Body of pancreas (tissue), 4 donors: ENCODE measurements around the gene LAMB3. TPM values are rescaled to one million over a fixed set of nuclear protein-coding genes. Genes with fewer than 3 reads are reported as not detected.

Source experiments
- ATAC-seq: fragments of 150-250 bp; one replicate; pipeline ENCODE4 v1.9.1; 2016
- DNase-seq, 4 donors: peaks; one replicate each; pipeline ENCODE4 v3.0.0-alpha.2; 2019
- H3K27ac ChIP-seq, 4 donors: fragments of 200-600 bp; sonication (generic); 1 replicate in 3 of 4; 2 replicates in 1 of 4; pipeline versions ENCODE4 v1.5.1 to v1.6.1; 2016 to 2019; ENCODE audit warnings: mild to moderate bottlenecking in 1 of 4, mixed read lengths in 1 of 4, moderate library complexity in 1 of 4
- H3K27me3 ChIP-seq, 2 donors: fragments of 200-600 bp; sonication (generic); one replicate each; pipeline ENCODE4 v1.6.0; 2016; ENCODE audit warnings: mild to moderate bottlenecking in 1 of 2
- H3K36me3 ChIP-seq, 2 donors: fragments of 200-600 bp; sonication (generic); replicated peaks in 1 of 2; 2 replicates each; pipeline ENCODE4 v1.5.1; 2016; ENCODE audit warnings: low read depth in 2 of 2; ENCODE audit not compliant: insufficient read depth in 1 of 2
- H3K4me1 ChIP-seq: fragments of 200-600 bp; sonication (generic); one replicate; pipeline ENCODE4 v1.6.0; 2016
- H3K4me3 ChIP-seq, 2 donors: fragments of 200-600 bp; sonication (generic); 1 replicate in 1 of 2; 2 replicates in 1 of 2; pipeline ENCODE4 v1.5.1; 2016 to 2019
- H3K9me3 ChIP-seq, 3 donors: fragments of 200-600 bp; sonication (generic); 1 replicate in 2 of 3; 2 replicates in 1 of 3; pipeline ENCODE4 v1.5.1; 2016
- POLR2A ChIP-seq, 3 donors: fragments of 450-650 bp; IDR thresholded peaks; one replicate each; pipeline ENCODE4 v1.6.1; 2016; ENCODE audit warnings: antibody characterized with exemption in 3 of 3, mild to moderate bottlenecking in 2 of 3
- WGBS, 2 donors: methylation state at CpG; one replicate each; pipeline ENCODE4 v1.1.5; 2017; 5-methylcytosine and 5-hydroxymethylcytosine counted together
- intact Hi-C: fragments of 100-400 bp; cut with DNase I; formaldehyde crosslinking; loops from one replicate; pipeline ENCODE4 v1.15.1; 2023
- total RNA-seq, 2 donors: library from RNA; depleted of rRNA; stranded (reverse); fragments of >200 nt; gene quantifications; one replicate each; pipeline ENCODE4 v1.1.0, GENCODE V29; 2016
- TF ChIP-seq, protein P1 (sequence below), 7 experiments: fragments of 450-650 bp in 4 of 7; fragments of 200-600 bp in 3 of 7; sonication (generic) in 3 of 7; IDR thresholded peaks; one replicate each; pipeline ENCODE4 v1.5.1; 2016 to 2019; ENCODE audit warnings: antibody characterized with exemption in 7 of 7

Gene LAMB3
- total RNA-seq, 2 donors from 2014 or later, result 5.3 to 7.3 TPM

DNA sequence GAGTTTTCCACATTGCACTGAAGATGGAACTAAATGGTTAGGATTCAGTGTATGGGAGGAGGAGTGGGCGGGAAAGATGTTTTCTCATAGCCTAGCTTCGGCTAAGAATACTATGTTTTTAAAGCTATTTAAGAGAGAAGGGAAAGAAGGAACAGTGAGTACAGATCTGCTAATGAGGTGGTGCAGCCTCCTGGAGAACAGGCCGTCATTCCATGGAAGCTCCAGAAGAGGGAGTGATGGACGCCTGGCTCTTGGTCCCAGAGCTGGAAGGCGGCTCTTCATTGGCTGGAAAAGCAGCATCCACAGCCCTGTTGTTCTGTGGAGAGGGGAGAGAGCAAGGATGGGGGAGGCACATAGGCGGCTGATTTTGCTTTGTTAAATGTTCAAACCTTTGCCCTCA is 61.8 kb downstream of the LAMB3 start:
- Histone ChIP-seq H3K4me3 (no peak overlapping the region), H3K36me3 (no peaks in the 10 kb centered on the region), H3K27ac (no peak overlapping the region), H3K4me1 (peaks cover 6% of the 10 kb centered on the region), H3K27me3 (no peaks in the 10 kb centered on the region), H3K9me3 (no peaks in the 10 kb centered on the region)
- 56 to 67% methylated on average over 6 of the region's 6 CpGs for WGBS, 2 donors
- no peak for ATAC-seq
- intact Hi-C loops, result no loop called here
- TF ChIP-seq, protein P1, sequence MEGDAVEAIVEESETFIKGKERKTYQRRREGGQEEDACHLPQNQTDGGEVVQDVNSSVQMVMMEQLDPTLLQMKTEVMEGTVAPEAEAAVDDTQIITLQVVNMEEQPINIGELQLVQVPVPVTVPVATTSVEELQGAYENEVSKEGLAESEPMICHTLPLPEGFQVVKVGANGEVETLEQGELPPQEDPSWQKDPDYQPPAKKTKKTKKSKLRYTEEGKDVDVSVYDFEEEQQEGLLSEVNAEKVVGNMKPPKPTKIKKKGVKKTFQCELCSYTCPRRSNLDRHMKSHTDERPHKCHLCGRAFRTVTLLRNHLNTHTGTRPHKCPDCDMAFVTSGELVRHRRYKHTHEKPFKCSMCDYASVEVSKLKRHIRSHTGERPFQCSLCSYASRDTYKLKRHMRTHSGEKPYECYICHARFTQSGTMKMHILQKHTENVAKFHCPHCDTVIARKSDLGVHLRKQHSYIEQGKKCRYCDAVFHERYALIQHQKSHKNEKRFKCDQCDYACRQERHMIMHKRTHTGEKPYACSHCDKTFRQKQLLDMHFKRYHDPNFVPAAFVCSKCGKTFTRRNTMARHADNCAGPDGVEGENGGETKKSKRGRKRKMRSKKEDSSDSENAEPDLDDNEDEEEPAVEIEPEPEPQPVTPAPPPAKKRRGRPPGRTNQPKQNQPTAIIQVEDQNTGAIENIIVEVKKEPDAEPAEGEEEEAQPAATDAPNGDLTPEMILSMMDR (IDR thresholded peaks at IDR 0.05), result peak in 2 of 7 experiments; percentile 17 to 21
- TF ChIP-seq POLR2A (IDR thresholded peaks at IDR 0.05), result no peak
- DNase-seq, result peak in 1 of 4 donors; percentile 26

DNA sequence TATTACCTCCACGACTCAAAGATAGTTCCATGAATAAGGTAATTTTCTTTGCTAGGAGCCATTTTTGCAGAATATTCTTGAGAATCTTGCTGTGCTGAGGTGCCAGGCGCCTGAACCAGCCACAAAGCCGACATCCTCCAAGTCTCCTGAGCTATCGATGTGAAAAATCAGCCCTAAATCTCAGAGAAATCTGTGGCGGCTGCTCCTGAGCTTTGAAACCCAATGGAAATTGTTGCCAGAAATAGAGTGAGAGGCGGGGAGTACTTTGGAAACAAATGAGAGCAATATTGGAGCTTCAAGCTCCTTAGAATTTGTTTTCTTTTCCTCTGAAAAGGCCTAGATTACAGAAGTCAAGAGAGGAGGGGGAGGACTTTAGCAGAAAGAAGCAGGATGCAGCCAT is 62.4 kb downstream of the LAMB3 start:
- DNase-seq (no peak), ATAC-seq (no peak)
- Histone ChIP-seq H3K9me3 (no peaks in the 10 kb centered on the region), H3K36me3 (no peaks in the 10 kb centered on the region), H3K27me3 (no peaks in the 10 kb centered on the region), H3K27ac (no peak overlapping the region), H3K4me1 (peaks cover 8% of the 10 kb centered on the region), H3K4me3 (no peak overlapping the region)
- intact Hi-C loops, result no loop called here
- 74 to 79% methylated on average over 6 of the region's 6 CpGs for WGBS, 2 donors
- no peak for TF ChIP-seq POLR2A (IDR thresholded peaks at IDR 0.05)
- TF ChIP-seq, protein P1 (IDR thresholded peaks at IDR 0.05), result no peak

DNA sequence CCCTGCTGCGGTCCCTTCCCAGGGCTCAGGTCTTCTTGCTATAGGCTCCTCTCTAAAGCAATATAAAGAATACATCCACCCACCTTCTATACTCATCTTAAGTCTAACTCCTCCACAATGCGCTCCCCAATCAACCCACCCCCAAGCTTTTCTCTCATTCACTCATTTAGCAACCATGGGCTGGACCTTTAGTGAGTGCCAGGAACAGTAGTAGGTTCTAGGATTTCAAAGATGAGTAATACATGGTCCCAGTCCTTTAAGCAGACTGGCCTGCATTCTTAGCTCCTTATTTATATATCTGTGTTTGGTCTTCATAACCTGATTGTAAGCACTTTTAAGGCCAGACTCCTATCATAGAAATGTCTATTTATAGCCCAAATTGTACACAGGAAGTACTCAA is 62.8 kb downstream of the LAMB3 start:
- peaks cover 8% of the 10 kb centered on the region for H3K4me1 ChIP-seq
- ATAC-seq, result no peak
- no peak overlapping the region for H3K27ac ChIP-seq
- no peaks in the 10 kb centered on the region for H3K9me3 ChIP-seq
- no peaks in the 10 kb centered on the region for H3K36me3 ChIP-seq
- H3K27me3 ChIP-seq, result peaks cover 0 to 3% of the 10 kb centered on the region in 2 donors
- no peak overlapping the region for H3K4me3 ChIP-seq
- intact Hi-C loops, result no loop called here
- no peak for TF ChIP-seq POLR2A (IDR thresholded peaks at IDR 0.05)
- TF ChIP-seq, protein P1 (IDR thresholded peaks at IDR 0.05), result no peak
- DNase-seq, result no peak
- 90 to 97% methylated on average over 2 of the region's 2 CpGs for WGBS, 2 donors

DNA sequence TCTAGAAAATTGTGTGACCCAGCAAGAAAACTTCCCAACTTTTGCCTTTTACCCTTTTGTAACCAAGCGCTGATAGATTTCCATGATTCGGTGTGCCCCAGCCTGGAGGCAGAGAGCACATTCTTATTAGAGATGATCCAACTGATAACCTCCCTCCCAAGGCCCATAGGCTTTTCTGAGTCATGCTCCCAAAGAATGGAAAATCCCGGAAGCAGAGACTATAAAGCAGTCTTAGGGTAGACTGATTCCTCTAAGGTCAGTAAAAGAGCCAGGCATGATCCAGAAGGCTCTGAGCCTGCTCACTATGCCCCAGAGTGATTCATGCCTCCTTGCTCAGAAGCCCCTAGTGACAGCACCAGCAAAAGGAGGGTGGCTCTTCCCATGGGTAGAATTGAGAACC is 64.4 kb downstream of the LAMB3 start:
- Histone ChIP-seq H3K27ac (no peak overlapping the region), H3K4me1 (peaks cover 8% of the 10 kb centered on the region), H3K9me3 (no peaks in the 10 kb centered on the region), H3K27me3 (peaks cover 0 to 3% of the 10 kb centered on the region in 2 donors), H3K36me3 (no peaks in the 10 kb centered on the region), H3K4me3 (no peak overlapping the region)
- DNase-seq, result no peak
- intact Hi-C loops, result no loop called here
- 82 to 86% methylated on average over 3 of the region's 3 CpGs for WGBS, 2 donors
- no peak for ATAC-seq
- TF ChIP-seq, protein P1 (IDR thresholded peaks at IDR 0.05), result no peak
- TF ChIP-seq POLR2A (IDR thresholded peaks at IDR 0.05), result no peak

DNA sequence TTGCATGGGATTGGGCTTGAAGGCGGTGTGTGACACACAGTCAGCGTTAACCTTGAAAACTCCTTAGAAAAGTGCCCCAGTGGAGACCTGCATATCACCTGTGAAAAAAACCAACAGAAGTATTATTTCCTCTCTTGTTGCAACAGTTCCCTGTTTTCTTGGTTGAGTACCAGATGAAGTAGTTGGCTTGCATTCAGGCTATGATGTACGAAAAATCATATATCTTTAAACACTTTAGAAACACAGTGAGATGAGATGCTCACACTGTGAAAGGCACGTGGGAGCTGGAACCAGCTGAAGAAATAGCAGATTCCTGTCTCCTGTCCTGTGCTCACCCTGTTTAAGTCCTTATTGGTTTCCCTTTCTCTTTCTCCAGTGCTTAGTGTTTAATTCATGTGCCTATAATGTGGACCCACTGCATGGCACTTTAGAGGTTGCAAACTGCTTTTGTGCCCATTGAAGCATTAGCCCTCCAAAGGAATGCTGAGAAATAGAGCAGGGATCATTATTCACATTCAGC is 65.9 kb downstream of the LAMB3 start:
- Histone ChIP-seq H3K4me3 (no peak overlapping the region), H3K4me1 (peaks cover 8% of the 10 kb centered on the region), H3K9me3 (no peaks in the 10 kb centered on the region), H3K27me3 (peaks cover 0 to 3% of the 10 kb centered on the region in 2 donors), H3K36me3 (no peaks in the 10 kb centered on the region), H3K27ac (no peak overlapping the region)
- no peak for ATAC-seq
- intact Hi-C loops, result no loop called here
- DNase-seq, result no peak
- 40 to 63% methylated on average over 4 of the region's 4 CpGs for WGBS, 2 donors
- TF ChIP-seq, protein P1 (IDR thresholded peaks at IDR 0.05), result no peak
- TF ChIP-seq POLR2A (IDR thresholded peaks at IDR 0.05), result no peak
